Progenitor cell of endocrine pancreas (in vitro differentiated cells): Measurements from ENCODE around the gene WDR46. TPM values are rescaled to one million over a fixed set of nuclear protein-coding genes. Genes with fewer than 3 reads are reported as not detected.

Source experiments
- DNase-seq: peaks from one replicate; pipeline ENCODE4 v3.0.0; 2021; ENCODE audit warnings: low spot score; ENCODE audit not compliant: unreplicated experiment
- H3K27ac Mint-ChIP-seq: 2 replicates; pipeline ENCODE4 v1.8.0; 2021; ENCODE audit warnings: mild to moderate bottlenecking, moderate library complexity, mixed read lengths
- H3K27me3 Mint-ChIP-seq: 2 replicates; pipeline ENCODE4 v1.8.0; 2021; ENCODE audit warnings: mixed read lengths
- H3K36me3 Mint-ChIP-seq: 2 replicates; pipeline ENCODE4 v1.8.0; 2022; ENCODE audit warnings: mixed read lengths; ENCODE audit not compliant: insufficient read depth
- H3K4me1 Mint-ChIP-seq: 2 replicates; pipeline ENCODE4 v1.8.0; 2021; ENCODE audit warnings: low read depth, mixed read lengths
- H3K4me3 Mint-ChIP-seq: 2 replicates; pipeline ENCODE4 v1.8.0; 2021; ENCODE audit warnings: low read depth, mild to moderate bottlenecking, moderate library complexity, mixed read lengths
- H3K9me3 Mint-ChIP-seq: 2 replicates; pipeline ENCODE4 v1.8.0; 2021; ENCODE audit warnings: low read depth, mixed read lengths
- CTCF ChIP-seq: fragments of 200-600 bp; sonication (generic); IDR thresholded peaks from one replicate; pipeline ENCODE4 v1.5.0; 2021; ENCODE audit warnings: antibody characterized with exemption, mild to moderate bottlenecking; ENCODE audit not compliant: unreplicated experiment
- long read RNA-seq: library from polyadenylated mRNA; unstranded; transcript quantifications from one replicate; pipeline ENCODE4 v2.0.0, GENCODE V29; 2020
- total RNA-seq: library from RNA; stranded (reverse); gene quantifications from 2 replicates; pipeline ENCODE4 v1.2.1, GENCODE V29; 2021

WDR46 gene
- 47.5 and 53.4 TPM in 2 replicates for total RNA-seq
- long read RNA-seq, transcript WDR46-231 (15 exons, 2,358 nt): major isoform, 161 of 205 reads
- long read RNA-seq, partial matches to known transcripts: 12 of 205 reads
- long read RNA-seq, other reads (novel, unspliced or antisense): 32 of 205 reads

DNA sequence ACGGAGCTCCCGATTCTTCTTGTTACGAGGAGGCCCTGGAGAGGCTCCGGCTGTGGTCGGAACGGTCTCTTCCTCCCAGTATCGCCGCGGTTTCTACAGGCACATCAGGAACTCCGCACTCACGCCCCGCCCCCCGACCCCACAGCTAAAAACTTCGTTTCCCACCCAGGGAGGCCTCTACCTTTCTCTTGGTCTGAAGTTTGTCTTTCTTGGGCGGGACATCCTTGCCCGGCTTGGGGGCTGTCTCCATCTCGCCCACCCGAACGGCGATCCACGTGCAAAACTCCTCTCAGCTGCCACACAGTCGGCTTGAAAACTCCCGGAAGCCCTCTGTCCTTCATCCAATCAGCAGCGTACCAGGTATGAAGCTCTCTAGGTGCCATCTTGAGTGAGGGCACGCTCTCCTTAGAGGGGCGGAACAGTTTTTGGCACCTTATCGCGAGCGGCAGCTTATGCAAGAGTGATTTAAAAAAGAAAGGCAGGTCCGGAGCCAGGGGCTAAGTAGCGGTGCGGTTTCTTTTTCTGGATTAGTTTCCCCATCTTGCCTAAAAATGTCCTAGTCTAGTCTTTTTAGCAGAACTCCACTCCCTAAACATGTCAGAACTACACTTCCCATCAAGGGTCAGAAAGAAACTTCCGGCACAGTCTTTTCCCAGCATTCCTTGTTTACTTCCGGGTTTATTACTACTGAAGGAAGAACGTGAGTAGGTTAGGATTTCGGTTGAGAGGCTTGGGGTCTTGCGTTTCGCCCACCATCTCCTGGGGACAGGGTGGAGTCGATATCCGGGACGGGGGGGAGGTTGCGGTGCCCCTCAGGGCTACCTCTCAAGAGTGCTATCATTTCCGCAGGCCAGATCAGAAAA, at the start of gene WDR46, which contains the start of gene PFDN6:
Gene WDR46, minus strand, starts transcription at position 319 of the 863 bp plus-strand sequence. Its CDS starts 69 bp downstream, at position 250.
Gene PFDN6, plus strand, starts transcription at position 681 of the 863 bp plus-strand sequence. CDS start 256 bp downstream, outside the sequence.
- Mint-ChIP-seq H3K27ac (peak within 1 kb of the TSS; percentile 95), H3K4me3 (peak within 1 kb of the TSS; percentile 97), H3K27me3 (no peaks in the 10 kb centered on the region), H3K9me3 (no peaks in the 10 kb centered on the region), H3K4me1 (peaks cover 25% of the 10 kb centered on the region), H3K36me3 (peaks cover 13% of the 10 kb centered on the region)
- peak; percentile 38 for DNase-seq
- no peak for TF ChIP-seq CTCF

DNA sequence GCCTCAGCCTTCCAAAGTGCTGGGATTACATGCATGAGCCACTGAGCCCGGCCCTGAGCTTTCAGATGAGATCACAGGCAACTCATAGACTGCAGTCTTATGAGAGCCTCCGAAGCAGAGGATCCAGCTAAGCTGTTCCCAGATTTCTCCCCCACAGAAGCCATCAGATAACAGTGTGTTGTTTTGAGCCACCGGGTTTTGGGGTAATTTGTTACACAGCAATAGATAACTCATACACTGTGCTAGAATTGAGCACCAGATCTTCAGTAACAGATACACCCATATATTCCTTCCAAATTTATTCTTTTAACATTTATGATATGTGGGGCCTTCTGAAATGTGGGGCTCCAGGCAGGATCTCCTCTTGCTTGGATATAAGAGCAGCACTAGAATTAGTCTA, 47.5 kb upstream of the WDR46 start:
- H3K27me3 Mint-ChIP-seq: no peaks in the 10 kb centered on the region
- no peaks in the 10 kb centered on the region for H3K36me3 Mint-ChIP-seq
- no peaks in the 10 kb centered on the region for H3K9me3 Mint-ChIP-seq
- no peak overlapping the region for H3K27ac Mint-ChIP-seq
- H3K4me1 Mint-ChIP-seq: no peaks in the 10 kb centered on the region
- TF ChIP-seq CTCF: no peak
- H3K4me3 Mint-ChIP-seq: no peak overlapping the region
- no peak for DNase-seq

DNA sequence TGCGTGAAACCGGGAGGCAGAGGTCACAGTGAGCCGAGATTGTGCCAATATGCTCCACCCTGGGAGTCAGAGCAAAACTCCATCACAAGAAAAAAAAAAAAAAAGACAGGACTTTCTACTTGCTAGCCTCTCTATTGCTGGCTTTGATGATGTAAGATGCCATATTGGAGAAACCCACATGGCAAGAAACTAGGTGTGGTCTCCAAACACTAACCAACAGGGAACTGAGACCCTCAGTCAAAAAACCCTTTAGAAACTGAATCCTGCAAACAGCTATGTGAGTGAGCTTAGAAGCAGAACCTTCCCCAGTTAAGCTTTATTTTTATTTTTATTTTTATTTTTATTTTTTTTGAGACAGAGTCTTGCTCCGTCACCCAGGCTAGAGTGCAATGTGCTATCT, 46.9 kb upstream of the WDR46 start:
- Mint-ChIP-seq H3K4me1 (no peaks in the 10 kb centered on the region), H3K27me3 (no peaks in the 10 kb centered on the region), H3K4me3 (no peak overlapping the region), H3K36me3 (no peaks in the 10 kb centered on the region), H3K9me3 (no peaks in the 10 kb centered on the region), H3K27ac (no peak overlapping the region)
- TF ChIP-seq CTCF: no peak
- DNase-seq: no peak

DNA sequence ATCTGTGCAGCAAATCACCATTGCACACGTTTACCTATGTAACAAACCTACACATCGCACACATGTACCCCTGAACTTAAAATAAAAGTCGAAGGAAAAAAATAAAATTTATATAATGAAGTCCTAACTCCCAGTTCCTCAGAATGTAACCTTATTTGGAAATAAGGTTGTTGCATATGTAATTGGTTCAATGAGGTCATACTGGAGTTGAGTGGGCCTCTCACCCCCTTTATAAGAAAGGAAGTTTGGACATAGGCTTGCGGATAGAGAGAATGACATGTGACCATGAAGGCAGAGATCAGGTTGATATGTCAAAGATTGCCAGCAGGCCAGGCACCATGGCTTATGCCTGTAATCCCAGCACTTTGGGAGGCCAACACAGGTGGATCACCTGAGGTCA, 44.6 kb upstream of the WDR46 start:
- H3K27me3 Mint-ChIP-seq: no peaks in the 10 kb centered on the region
- no peaks in the 10 kb centered on the region for H3K36me3 Mint-ChIP-seq
- no peak overlapping the region for H3K27ac Mint-ChIP-seq
- TF ChIP-seq CTCF: no peak
- no peak overlapping the region for H3K4me3 Mint-ChIP-seq
- no peaks in the 10 kb centered on the region for H3K9me3 Mint-ChIP-seq
- H3K4me1 Mint-ChIP-seq: no peaks in the 10 kb centered on the region
- no peak for DNase-seq

DNA sequence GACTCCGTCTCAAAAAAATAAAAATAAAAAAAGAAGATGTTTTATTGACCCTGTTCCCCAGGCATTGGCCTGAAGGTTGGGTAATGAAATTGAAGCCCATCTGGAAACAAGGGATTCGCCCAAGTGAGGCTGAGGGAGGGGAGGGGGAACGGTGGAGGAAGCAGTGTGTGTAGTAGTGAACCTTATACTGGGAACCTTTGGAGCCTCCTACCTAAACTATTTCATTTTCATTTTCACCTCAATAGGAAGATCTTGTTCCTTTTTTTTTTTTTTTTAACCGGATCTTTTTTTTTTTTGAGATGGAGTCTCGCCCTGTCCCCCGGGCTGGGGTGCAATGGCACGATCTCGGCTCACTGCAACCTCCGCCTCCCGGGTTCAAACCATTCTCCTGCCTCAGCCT, 41.7 kb upstream of the WDR46 start:
- H3K27ac Mint-ChIP-seq: no peak overlapping the region
- H3K9me3 Mint-ChIP-seq: no peaks in the 10 kb centered on the region
- no peaks in the 10 kb centered on the region for H3K4me1 Mint-ChIP-seq
- H3K36me3 Mint-ChIP-seq: no peaks in the 10 kb centered on the region
- H3K4me3 Mint-ChIP-seq: no peak overlapping the region
- TF ChIP-seq CTCF: no peak
- no peaks in the 10 kb centered on the region for H3K27me3 Mint-ChIP-seq
- no peak for DNase-seq
